ENCODE data around the gene HMGA1.

DNA sequence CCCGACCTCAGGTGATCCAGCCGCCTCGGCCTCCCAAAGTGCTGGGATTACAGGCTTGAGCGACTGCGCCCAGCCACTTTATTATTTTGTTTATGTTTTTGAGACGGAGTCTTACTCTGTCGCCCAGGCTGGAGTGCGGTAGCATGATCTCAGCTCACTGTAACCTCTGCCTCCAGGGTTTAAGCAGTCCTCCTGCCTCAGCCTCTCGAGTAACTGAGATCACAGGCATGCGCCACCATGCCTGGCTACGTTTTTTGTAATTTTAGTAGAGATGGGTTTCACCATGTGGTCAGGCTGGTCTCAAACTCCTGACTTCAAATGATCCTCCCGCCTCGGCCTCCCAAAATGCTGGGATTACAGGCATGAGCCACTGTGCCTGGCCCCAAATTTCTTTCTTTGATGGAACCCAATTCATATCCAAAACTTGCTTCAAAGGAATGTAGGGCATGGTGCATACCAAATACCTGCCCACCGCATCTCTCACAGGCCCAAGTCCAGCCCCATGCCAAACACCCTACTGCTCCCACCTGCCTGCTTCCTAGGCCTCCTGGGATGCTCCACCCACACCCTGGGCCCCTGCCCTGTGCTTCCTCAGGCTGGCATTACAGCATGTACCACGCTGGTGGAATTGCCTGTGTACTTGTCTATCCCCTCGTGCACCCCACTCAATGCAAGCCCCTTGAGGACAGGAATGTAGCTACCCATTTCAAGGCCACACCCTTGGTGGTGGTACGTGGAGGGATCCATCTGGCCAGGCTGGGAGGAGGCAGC lies 4.9 kb upstream of the HMGA1 start:
- TF ChIP-seq POLR2A (IDR thresholded peaks at IDR 0.05) = no peak
- TF ChIP-seq, protein P1, sequence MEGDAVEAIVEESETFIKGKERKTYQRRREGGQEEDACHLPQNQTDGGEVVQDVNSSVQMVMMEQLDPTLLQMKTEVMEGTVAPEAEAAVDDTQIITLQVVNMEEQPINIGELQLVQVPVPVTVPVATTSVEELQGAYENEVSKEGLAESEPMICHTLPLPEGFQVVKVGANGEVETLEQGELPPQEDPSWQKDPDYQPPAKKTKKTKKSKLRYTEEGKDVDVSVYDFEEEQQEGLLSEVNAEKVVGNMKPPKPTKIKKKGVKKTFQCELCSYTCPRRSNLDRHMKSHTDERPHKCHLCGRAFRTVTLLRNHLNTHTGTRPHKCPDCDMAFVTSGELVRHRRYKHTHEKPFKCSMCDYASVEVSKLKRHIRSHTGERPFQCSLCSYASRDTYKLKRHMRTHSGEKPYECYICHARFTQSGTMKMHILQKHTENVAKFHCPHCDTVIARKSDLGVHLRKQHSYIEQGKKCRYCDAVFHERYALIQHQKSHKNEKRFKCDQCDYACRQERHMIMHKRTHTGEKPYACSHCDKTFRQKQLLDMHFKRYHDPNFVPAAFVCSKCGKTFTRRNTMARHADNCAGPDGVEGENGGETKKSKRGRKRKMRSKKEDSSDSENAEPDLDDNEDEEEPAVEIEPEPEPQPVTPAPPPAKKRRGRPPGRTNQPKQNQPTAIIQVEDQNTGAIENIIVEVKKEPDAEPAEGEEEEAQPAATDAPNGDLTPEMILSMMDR (IDR thresholded peaks at IDR 0.05) = no peak
